Caki2 (cell line): Measurements from ENCODE around the gene TMEM151A. TPM values are rescaled to one million over a fixed set of nuclear protein-coding genes. Genes with fewer than 3 reads are reported as not detected.
"Not testable (repeated sequence)": the region's sequence is repeated elsewhere in the genome, so short reads cannot be mapped to it uniquely, and the experiment has no call there.

Experiments used
- DNase-seq: peaks from one replicate; pipeline ENCODE4 v3.0.0-alpha.2; 2015; ENCODE audit warnings: low read depth
- in situ Hi-C: cut with HindIII; loops from 2 replicates; pipeline ENCODE4 v1.10.0; 2016; ENCODE audit warnings: low sequenced_read_pairs, low pct_unique_long_range_greater_than_20kb, mixed read lengths
- total RNA-seq: library from RNA; depleted of rRNA; stranded (reverse); fragments of >200 nt; shearing (Covaris generic); gene quantifications from 2 replicates; pipeline ENCODE4 v1.2.3, GENCODE V29; 2014; ENCODE audit warnings: low replicate concordance

TMEM151A gene
- total RNA-seq, 1 experiment from 2014 or later: not detected

GRCh38 chr11:66265531-66266377, 25.9 kb upstream of the TMEM151A start:
- DNase-seq: no peak
- in situ Hi-C loops: no loop called here

DNA sequence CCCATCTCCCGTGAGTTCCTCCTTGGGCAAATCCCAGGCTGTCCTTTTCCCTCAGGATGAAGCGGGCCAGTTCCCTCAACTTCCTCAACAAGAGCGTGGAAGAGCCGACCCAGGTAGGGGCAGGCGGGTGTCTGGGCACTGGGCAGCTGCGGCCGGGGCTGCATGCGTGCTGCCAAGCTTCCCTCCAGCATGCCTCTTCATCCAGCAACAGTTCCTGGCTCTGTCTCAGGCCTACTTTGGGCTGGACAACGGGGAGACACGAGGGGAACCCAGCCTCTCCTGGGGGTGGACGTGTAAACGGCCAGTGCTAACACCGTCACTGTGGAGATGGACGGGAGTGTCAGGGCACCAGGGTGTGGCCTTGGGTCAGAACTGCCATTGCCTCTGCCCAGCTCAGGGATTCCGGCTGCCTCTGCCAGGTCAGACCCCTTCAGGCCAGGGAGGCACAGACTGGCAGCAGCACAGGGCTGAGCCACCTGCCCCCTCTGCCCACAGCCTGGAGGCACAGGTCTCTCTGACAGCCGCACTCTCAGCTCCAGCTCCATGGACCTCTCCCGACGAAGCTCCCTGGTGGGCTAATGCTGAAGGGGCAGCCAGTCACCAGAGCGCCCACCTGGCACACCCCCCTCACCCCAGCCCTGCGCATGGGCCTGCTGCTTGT, 25.2 kb upstream of the TMEM151A start:
- no peak for DNase-seq
- in situ Hi-C loops: no loop called here

GRCh38 chr11:66267039-66267378, 24.7 kb upstream of the TMEM151A start:
- no peak for DNase-seq
- in situ Hi-C loops: no loop called here

GRCh38 chr11:66267379-66268243, 24.1 kb upstream of the TMEM151A start:
- in situ Hi-C loops: no loop called here

GRCh38 chr11:66268244-66268951, 23.3 kb upstream of the TMEM151A start, which contains the start of gene RAB1B:
Gene RAB1B, plus strand, starts transcription at chr11:66268639. Its CDS starts 41 bp downstream, at chr11:66268680.
- peak; percentile 93 for DNase-seq
- in situ Hi-C loops: no loop called here

More at GRCh38 chr11:66267379-66268243, 24.1 kb upstream of the TMEM151A start:
- peak; percentile 67 for DNase-seq

- DNase-seq: peak; percentile 21
Measured at GRCh38 chr11:66268952-66269905, 22.5 kb upstream of the TMEM151A start.

DNA sequence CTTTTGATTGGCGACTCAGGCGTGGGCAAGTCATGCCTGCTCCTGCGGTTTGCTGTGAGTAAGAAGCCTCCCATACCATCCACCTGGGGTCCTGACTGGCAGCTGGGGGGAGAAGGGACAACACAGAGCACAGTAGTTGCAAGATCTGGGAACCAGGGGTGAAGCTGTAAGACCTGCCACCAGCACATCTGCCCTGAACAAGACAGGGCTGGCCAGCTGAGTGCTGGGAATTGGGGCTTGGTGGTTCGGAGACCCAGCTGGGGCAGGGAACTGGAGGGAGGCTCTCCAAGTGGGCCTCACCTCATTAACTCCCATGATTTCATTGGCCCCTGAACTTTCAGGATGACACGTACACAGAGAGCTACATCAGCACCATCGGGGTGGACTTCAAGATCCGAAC, 19.9 kb upstream of the TMEM151A start:
- in situ Hi-C loops: no loop called here
- DNase-seq: no peak

More at GRCh38 chr11:66268952-66269905, 22.5 kb upstream of the TMEM151A start:
- in situ Hi-C loops: no loop called here

DNA sequence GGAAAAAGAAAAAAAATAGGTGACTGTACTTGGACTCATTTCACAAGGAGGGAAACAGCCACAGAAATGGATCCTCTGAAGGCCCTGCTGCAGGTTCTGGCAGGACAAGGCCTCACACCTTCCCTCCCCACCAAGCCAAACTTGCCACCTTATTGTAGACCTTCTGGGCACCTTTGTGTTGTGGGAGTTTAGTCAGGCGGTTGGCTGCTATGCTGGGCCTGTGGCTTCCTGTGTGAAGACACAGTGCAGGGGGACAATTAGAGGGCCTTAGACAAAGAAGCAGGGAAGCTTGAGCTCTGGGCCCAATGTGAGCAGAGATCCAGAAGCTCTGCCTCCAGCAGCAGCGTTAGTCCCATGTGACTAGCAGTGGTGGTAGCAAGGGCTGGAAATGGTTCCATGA, 19.1 kb upstream of the TMEM151A start:
- no peak for DNase-seq
- in situ Hi-C loops: no loop called here

DNA sequence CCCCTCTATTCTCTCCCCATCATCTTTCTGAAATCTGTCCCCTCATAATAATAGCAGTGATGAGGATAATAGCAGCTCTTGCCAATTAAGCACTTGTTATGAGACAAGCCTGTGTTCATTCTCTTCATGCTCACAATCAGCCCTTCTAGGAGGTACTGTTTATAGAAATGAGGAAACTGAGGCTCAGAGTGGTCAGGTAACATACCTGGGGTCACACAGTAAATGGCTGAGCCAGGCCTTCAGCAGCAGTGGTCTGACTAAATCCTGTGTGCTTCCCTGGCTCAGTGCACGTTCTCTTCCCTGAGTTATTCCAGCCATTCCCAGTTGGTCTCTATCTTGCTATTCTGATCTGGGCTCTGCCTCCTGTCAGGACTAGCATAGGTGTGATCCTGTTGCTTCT, 17.5 kb upstream of the TMEM151A start:
- in situ Hi-C loops: no loop called here
- DNase-seq: no peak

GRCh38 chr11:66275396-66275795, 16.3 kb upstream of the TMEM151A start:
- DNase-seq: no peak
- in situ Hi-C loops: no loop called here

GRCh38 chr11:66275984-66276612, 15.6 kb upstream of the TMEM151A start:
- in situ Hi-C loops: no loop called here
- DNase-seq: no peak

GRCh38 chr11:66276619-66277018, 15.1 kb upstream of the TMEM151A start:
- in situ Hi-C loops, DNase-seq: not testable (repeated sequence)

DNA sequence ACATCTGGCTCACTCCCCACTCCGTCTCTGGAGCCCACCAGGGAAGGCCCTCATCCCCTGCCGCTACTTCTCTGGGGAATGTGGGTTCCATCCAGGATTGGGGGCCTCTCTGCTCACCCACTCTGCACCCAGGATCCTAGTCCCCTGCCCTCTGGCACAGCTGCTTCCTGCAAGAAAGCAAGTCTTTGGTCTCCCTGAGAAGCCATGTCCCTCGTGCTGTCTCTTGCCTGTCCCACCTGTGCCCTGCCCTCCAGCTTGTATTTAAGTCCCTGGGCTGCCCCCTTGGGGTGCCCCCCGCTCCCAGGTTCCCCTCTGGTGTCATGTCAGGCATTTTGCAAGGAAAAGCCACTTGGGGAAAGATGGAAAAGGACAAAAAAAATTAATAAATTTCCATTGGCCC, 14.6 kb upstream of the TMEM151A start:
- DNase-seq, in situ Hi-C loops: not testable (repeated sequence)

DNA sequence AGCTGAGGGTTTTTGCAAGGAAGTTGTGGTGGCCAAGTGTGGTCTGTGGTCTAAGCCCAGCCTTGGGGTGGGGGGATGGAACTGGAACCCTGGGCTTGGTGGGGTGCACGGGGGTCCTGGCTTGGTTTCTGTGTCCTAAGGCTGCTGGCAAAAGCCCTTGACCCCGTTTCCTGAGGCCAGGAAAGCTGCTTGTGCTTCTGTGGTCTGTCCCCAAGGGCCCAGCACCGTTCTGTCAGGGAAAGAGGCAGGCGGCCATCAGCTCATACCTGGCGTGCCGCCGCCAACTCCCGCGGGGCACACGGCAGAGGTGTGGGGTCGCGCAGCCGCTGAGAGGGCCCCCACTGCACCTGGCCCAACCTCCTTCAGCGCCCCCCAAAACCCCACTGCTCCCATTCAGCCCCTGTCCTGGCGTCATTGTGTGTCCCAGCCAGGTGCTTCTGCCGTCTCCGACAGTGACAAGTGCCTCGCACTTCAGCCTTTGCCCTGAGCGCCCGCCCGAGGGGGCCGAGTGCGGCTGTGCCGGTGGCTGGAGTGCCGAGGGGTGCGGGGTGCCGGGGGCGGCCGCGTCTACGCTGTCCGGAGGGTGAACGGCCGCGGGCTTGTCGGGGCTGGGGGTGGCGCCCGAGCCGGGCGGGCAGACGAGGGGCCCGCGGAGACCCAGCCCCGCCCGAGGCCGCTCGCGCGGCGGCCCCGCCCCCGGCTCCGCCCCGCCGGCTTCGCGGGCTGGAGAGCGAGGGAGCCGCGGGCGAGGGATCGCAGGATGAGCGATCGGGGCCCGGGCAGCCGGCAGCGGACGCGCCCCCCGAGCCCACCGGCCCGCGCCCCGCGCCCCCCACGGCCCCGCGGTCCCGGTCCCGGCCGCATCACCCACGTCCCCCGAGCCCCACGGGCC, 14.0 kb upstream of the TMEM151A start, which contains the start of gene CNIH2:
CNIH2 (plus strand) TSS at position 705 of the 892 bp plus-strand sequence. CDS start 282 bp downstream, outside the sequence.
- in situ Hi-C loops: no loop called here
- no peak for DNase-seq

- in situ Hi-C loops: no loop called here
- no peak for DNase-seq
Measured at GRCh38 chr11:66278363-66279091, 13.2 kb upstream of the TMEM151A start.
